ENCODE results near the gene BAD.

GRCh38 chr11:64276653-64277431, 7.6 kb downstream of the BAD start:
- TF ChIP-seq POLR2A (IDR thresholded peaks at IDR 0.05) (no peak), CTCF (IDR thresholded peaks at IDR 0.05) (no peak)

All from right lobe of liver (tissue), 4 donors.